ENCODE data around the gene GARRE1. TPM values are rescaled to one million over a fixed set of nuclear protein-coding genes. Genes with fewer than 3 reads are reported as not detected.

Gene GARRE1
- total and polyA plus RNA-seq, 2 of the 8 experiments (the other 6 are each of a cell fraction or from before 2014, with no cell fraction given), result 16.4 to 23.1 TPM

DNA sequence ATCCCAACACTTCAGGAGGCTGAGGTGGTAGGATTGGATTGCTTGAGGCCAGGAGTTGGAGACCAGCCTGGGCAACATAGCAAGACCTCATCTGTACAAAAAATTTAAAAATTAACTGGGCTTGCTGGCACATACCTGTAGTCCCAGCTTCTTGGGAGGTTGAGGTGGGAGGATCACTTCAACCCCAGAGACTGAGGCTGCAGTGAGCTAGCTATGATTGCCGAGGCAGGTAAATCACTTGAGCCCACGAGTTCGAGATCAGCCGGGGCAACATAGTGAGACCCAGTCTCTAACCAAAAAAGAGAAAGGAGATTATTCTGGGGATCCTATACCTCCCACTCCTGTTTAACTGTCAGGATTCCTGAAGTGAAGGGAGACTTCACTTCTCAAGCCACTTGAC is 16.4 kb upstream of the GARRE1 start:
- no peaks in the 10 kb centered on the region for H3K36me3 ChIP-seq (ENCODE audit: control insufficient read depth in 2 of 4, insufficient read depth in 4 of 4, low read length in 3 of 4)
- H2BK15ac ChIP-seq (ENCODE audit: low read length), result no peak overlapping the region
- no peak overlapping the region for H3K4ac ChIP-seq (replicated peaks; ENCODE audit: insufficient read length, low read depth, low read length)
- H3K9ac ChIP-seq (replicated peaks in 1 of 4; ENCODE audit: extremely low read depth in 1 of 4, low read depth in 3 of 4, low read length in 3 of 4), result no peak overlapping the region
- no peak overlapping the region for H2AFZ ChIP-seq (ENCODE audit: low read length)
- peaks cover 0 to 4% (median 2%) of the 10 kb centered on the region in 4 experiments; a peak in 2 of 7 replicates for H3K4me1 ChIP-seq (replicated peaks in 1 of 4; ENCODE audit: control insufficient read depth in 3 of 4, insufficient read depth in 4 of 4, low read length in 3 of 4)
- H3K4me2 ChIP-seq (ENCODE audit: insufficient read depth in 1 of 2, low read depth in 2 of 2, low read length in 2 of 2), result no peak overlapping the region
- H2BK120ac ChIP-seq (replicated peaks; ENCODE audit: low read depth, low read length), result no peak overlapping the region
- no peak overlapping the region for H4K91ac ChIP-seq (replicated peaks; ENCODE audit: insufficient read length, low read length)
- DNase-seq (ENCODE audit: low read depth in 1 of 2, low spot score in 2 of 2) (no peak), FAIRE-seq (no peak)
- no peaks in the 10 kb centered on the region for H3K79me1 ChIP-seq (ENCODE audit: low read depth, low read length)
- no peaks in the 10 kb centered on the region for H3K9me3 ChIP-seq (ENCODE audit: insufficient read depth in 2 of 2, low read depth in 1 of 2, low read length in 1 of 2)
- H3K23me2 ChIP-seq (ENCODE audit: low read depth, low read length), result no peaks in the 10 kb centered on the region
- H3K27ac ChIP-seq (ENCODE audit: low read depth, low read length), result no peak overlapping the region
- no peak overlapping the region for H3K18ac ChIP-seq (ENCODE audit: extremely low read depth, low read length)
- H4K8ac ChIP-seq (ENCODE audit: extremely low read depth, insufficient read depth, low read length), result no peak overlapping the region
- ChIA-PET CTCF (ENCODE audit: partially characterized antibody) (interaction anchor here (1.0 to 1.9 kb wide), 5 partner anchors 9 to 108 kb away, joined by 3 to 10 read pairs (median 3); no protein-coding TSS in a partner anchor), POLR2A (ENCODE audit: partially characterized antibody) (interaction anchor here (1.4 to 1.6 kb wide), 3 partner anchors 14 to 66 kb away, joined by 3 to 4 read pairs (median 3); no protein-coding TSS in a partner anchor)
- no peak overlapping the region for H2BK12ac ChIP-seq (ENCODE audit: low read depth, low read length)
- no peak overlapping the region for H2BK20ac ChIP-seq (ENCODE audit: low read length)
- no peak overlapping the region for H2AK5ac ChIP-seq (ENCODE audit: low read depth, low read length)
- no peak overlapping the region for H3K14ac ChIP-seq (ENCODE audit: insufficient read length)
- WGBS, 2 experiments (ENCODE audit: extremely low coverage in 1 of 2, insufficient coverage in 1 of 2, insufficient read length in 1 of 2, insufficient replicate concordance in 2 of 2, low coverage in 1 of 2, low lambda C conversion rate in 2 of 2, missing lambda C conversion rate in 1 of 2), result 98% methylated on average over 4 of the region's 4 CpGs; no CpG with 5 or more reads in 1 of the 2 experiments
- no peak overlapping the region; the same call in 1 of the 2 replicates for H2BK5ac ChIP-seq (ENCODE audit: low read depth, low read length)
- H3K4me3 ChIP-seq (ENCODE audit: extremely low read depth in 1 of 4, insufficient read depth in 2 of 4, low read depth in 3 of 4, low read length in 4 of 4), result no peak overlapping the region
- no peak overlapping the region for H3K23ac ChIP-seq (ENCODE audit: insufficient read length)
- H4K20me1 ChIP-seq (replicated peaks in 1 of 2; ENCODE audit: control insufficient read depth in 1 of 2, insufficient read depth in 2 of 2, low read length in 2 of 2), result no peaks in the 10 kb centered on the region
- no peak overlapping the region for H3K56ac ChIP-seq (replicated peaks; ENCODE audit: insufficient read length, low read depth, low read length)
- no peaks in the 10 kb centered on the region for H3K27me3 ChIP-seq (replicated peaks in 1 of 4; ENCODE audit: control insufficient read depth in 3 of 4, extremely low read depth in 1 of 4, insufficient read depth in 3 of 4, low read length in 3 of 4)
- no peaks in the 10 kb centered on the region for H3K79me2 ChIP-seq (ENCODE audit: control insufficient read depth in 1 of 2, insufficient read depth in 2 of 2, low read length in 2 of 2)
- no peak overlapping the region for H4K5ac ChIP-seq (ENCODE audit: insufficient read length, low read depth, low read length)
- TF ChIP-seq KDM1A (IDR thresholded peaks at IDR 0.05; ENCODE audit: borderline replicate concordance, low read length), result peak; percentile 17; the same call in 1 of the 2 replicates
- TF ChIP-seq TAF7 (optimal IDR thresholded peaks at IDR 0.05; ENCODE audit: borderline replicate concordance, low read depth, low read length), result no peak

All from H1 (cell line).